Esophagus squamous epithelium (tissue), 4 donors: ENCODE data around the gene MAGEA9B.

Source experiments
- CTCF ChIP-seq, 6 experiments: fragments of 450-650 bp in 4 of 6; fragments of 200-600 bp in 2 of 6; sonication (generic) in 2 of 6; IDR thresholded peaks; one replicate each; pipeline ENCODE4 v1.5.1; 2016 to 2019; ENCODE audit warnings: antibody characterized with exemption in 6 of 6, mild to moderate bottlenecking in 4 of 6, moderate library complexity in 4 of 6
- POLR2A ChIP-seq, 4 donors: fragments of 450-650 bp; IDR thresholded peaks; one replicate each; pipeline ENCODE4 v1.6.1; 2017; ENCODE audit warnings: antibody characterized with exemption in 4 of 4, mild to moderate bottlenecking in 4 of 4, moderate library complexity in 3 of 4

GRCh38 chrX:149563359-149563758 lies 23.9 kb downstream of the MAGEA9B start:
- no peak for TF ChIP-seq CTCF (IDR thresholded peaks at IDR 0.05)
- no peak for TF ChIP-seq POLR2A (IDR thresholded peaks at IDR 0.05)
